GM12878 (cell line): ENCODE results near the gene FBXL16. TPM values are rescaled to one million over a fixed set of nuclear protein-coding genes. Genes with fewer than 3 reads are reported as not detected.

Source experiments
- ATAC-seq: fragments of 200-7000 bp; cut with Tn5 transposase; 3 replicates; pipeline ENCODE4 v1.9.1; 2020; ENCODE audit warnings: mild to moderate bottlenecking, moderate library complexity
- BruUV-seq: library from RNA; stranded (reverse); fragments of 400-500 nt; replicated peaks from 2 replicates; lab custom pipeline; 2021; lab: Mats Ljungman, UMichigan
- CTCF ChIA-PET: fragments of 300-600 bp; sonication (Branson Sonifier 250); formaldehyde crosslinking; extraction: SDS; loops from one replicate; lab custom pipeline; 2021; ENCODE audit warnings: inconsistent platforms; lab: Yijun Ruan, JAX
- POLR2A ChIA-PET: fragments of 350-600 bp; formaldehyde crosslinking; extraction: SDS; loops from one replicate; lab custom pipeline; 2021; ENCODE audit warnings: inconsistent platforms; lab: Charles Lee
- RAD21 ChIA-PET: fragments of 300-600 bp; sonication (Branson Sonifier 250); formaldehyde crosslinking; loops from one replicate; lab custom pipeline; 2023; ENCODE audit warnings: antibody characterized with exemption; ENCODE audit not compliant: unreplicated experiment; lab: Charles Lee
- SMC1A ChIA-PET: fragments of 300-600 bp; sonication (Branson Sonifier 250); formaldehyde crosslinking; loops from one replicate; lab custom pipeline; 2023; ENCODE audit not compliant: unreplicated experiment, uncharacterized antibody; lab: Charles Lee
- DNase-seq: peaks from one replicate; pipeline ENCODE4 v3.0.0-alpha.2; 2011; ENCODE audit warnings: low read depth, low spot score
- FAIRE-seq: peaks from 3 replicates; lab custom pipeline; 2011; peaks lifted over from hg19 to GRCh38; lab: Jason Lieb, UNC
- H2AFZ ChIP-seq: 2 replicates; pipeline ENCODE4 v1.6.0; 2011; ENCODE audit warnings: low read depth, low read length, control low read depth; ENCODE audit not compliant: control insufficient read depth
- H3K27ac ChIP-seq: 2 replicates; pipeline ENCODE4 v1.5.1; 2011; ENCODE audit warnings: control low read depth; ENCODE audit not compliant: control insufficient read depth, insufficient read depth
- H3K27me3 ChIP-seq, 2 experiments: replicated peaks in 1 of 2; 2 replicates each; pipeline versions ENCODE4 v1.6.0 to v1.6.1; 2011; ENCODE audit warnings: low read length in 1 of 2; ENCODE audit not compliant: control insufficient read depth in 2 of 2, insufficient read depth in 2 of 2
- H3K36me3 ChIP-seq, 2 experiments: 2 replicates each; pipeline ENCODE4 v1.5.1; 2011; ENCODE audit warnings: low read length in 1 of 2; ENCODE audit not compliant: control insufficient read depth in 2 of 2, insufficient read depth in 2 of 2
- H3K4me1 ChIP-seq: 2 replicates; pipeline ENCODE4 v1.6.1; 2011; ENCODE audit warnings: mild to moderate bottlenecking, low read length, moderate library complexity, mixed read lengths; ENCODE audit not compliant: control insufficient read depth, insufficient read depth
- H3K4me2 ChIP-seq: 2 replicates; pipeline ENCODE4 v1.6.0; 2011; ENCODE audit warnings: control low read depth; ENCODE audit not compliant: control insufficient read depth, insufficient read depth
- H3K4me3 ChIP-seq: fragments of 200-600 bp; sonication (generic); 2 replicates; pipeline ENCODE4 v1.5.1; 2016
- H3K79me2 ChIP-seq: 2 replicates; pipeline ENCODE4 v1.6.0; 2011; ENCODE audit warnings: low read length; ENCODE audit not compliant: control insufficient read depth, insufficient read depth
- H3K9ac ChIP-seq: 2 replicates; pipeline ENCODE4 v1.8.0; 2011; ENCODE audit warnings: low read length, control low read depth, mixed read lengths; ENCODE audit not compliant: control insufficient read depth, insufficient read depth
- H3K9me3 ChIP-seq: replicated peaks from 3 replicates; pipeline ENCODE4 v1.5.1; 2011; ENCODE audit warnings: mild to moderate bottlenecking, low read length; ENCODE audit not compliant: control insufficient read depth, insufficient read depth
- H4K20me1 ChIP-seq: 2 replicates; pipeline ENCODE4 v1.6.0; 2011; ENCODE audit not compliant: control insufficient read depth, insufficient read depth
- FOXK2 ChIP-seq: fragments of 450-650 bp; IDR thresholded peaks from 2 replicates; pipeline ENCODE4 v1.6.1; 2017; ENCODE audit warnings: mild to moderate bottlenecking, moderate library complexity
- IRF4 ChIP-seq: IDR thresholded peaks from 2 replicates; pipeline ENCODE4 v1.6.1; 2011; ENCODE audit warnings: low read depth, low read length
- RBBP5 ChIP-seq: fragments of 200-600 bp; sonication (generic); conservative IDR thresholded peaks from 2 replicates; pipeline ENCODE4 v1.6.1; 2016
- SMC3 ChIP-seq: IDR thresholded peaks from 2 replicates; pipeline ENCODE4 v1.6.1; 2011; ENCODE audit warnings: low read length, improper control_type of control experiment, borderline replicate concordance
- SREBF2 ChIP-seq: IDR thresholded peaks from 2 replicates; pipeline ENCODE4 v1.6.1; 2012; ENCODE audit warnings: mild to moderate bottlenecking, low read length
- SUZ12 ChIP-seq: fragments of 200-600 bp; sonication (generic); IDR thresholded peaks from one replicate; pipeline ENCODE4 v1.6.1; 2018; ENCODE audit warnings: antibody characterized with exemption, mild to moderate bottlenecking; ENCODE audit not compliant: unreplicated experiment
- WGBS: methylation state at CpG from one replicate; pipeline ENCODE4 v1.1.6; 2016; ENCODE audit warnings: low lambda C conversion rate; ENCODE audit not compliant: insufficient replicate concordance, insufficient coverage; ENCODE audit errors: missing lambda C conversion rate; 5-methylcytosine and 5-hydroxymethylcytosine counted together
- in situ Hi-C: fragments of 300-500 bp; cut with MboI; formaldehyde crosslinking; loops from 9 replicates; pipeline ENCODE4 v1.14.3; 2018; ENCODE audit warnings: mixed read lengths
- intact Hi-C: fragments of 100-400 bp; cut with micrococcal nuclease; formaldehyde crosslinking; loops from one replicate; pipeline ENCODE4 v1.14.2; 2022; ENCODE audit not compliant: unreplicated experiment
- polyA plus RNA-seq, 11 experiments: library from polyadenylated mRNA; depleted of rRNA in 4 of 11; unstranded in 6 of 11; stranded (reverse) in 5 of 11; fragments of >200 nt; fragmentation: Nextera tagmentation in 4 of 11; fragmentation: Illumina TruSeq in 1 of 11; extraction: Ambion mirVana in 4 of 11; extraction: Trizol in 1 of 11; gene quantifications; 1 replicate in 1 of 11; 2 replicates in 10 of 11; pipeline versions ENCODE4 v1.2.1 to v1.2.3, GENCODE V29; 2011 to 2016; ENCODE audit warnings: inconsistent platforms in 2 of 11, missing spikeins in 2 of 11, low read depth in 1 of 11
- total RNA-seq, 4 experiments: library from RNA; depleted of rRNA in 3 of 4; stranded (reverse); fragments of >200 nt in 3 of 4; fragmentation: Illumina TruSeq in 1 of 4; extraction: Trizol in 1 of 4; gene quantifications; 2 replicates each; pipeline versions ENCODE4 v1.2.1 to v1.2.3, GENCODE V29; 2013 to 2021

The FBXL16 gene
- total and polyA plus RNA-seq, 10 of the 15 experiments (the other 5 are each of a cell fraction or from before 2014, with no cell fraction given) = 0.13 to 1.4 (median 0.24) TPM

- in situ Hi-C loops = no loop called here
These were observed 11.2 kb upstream of the FBXL16 start for GRCh38 chr16:716768-717325.

GRCh38 chr16:716200-716568, 10.6 kb upstream of the FBXL16 start:
- H3K4me2 ChIP-seq = no peak overlapping the region
- H3K4me3 ChIP-seq = no peak overlapping the region
- ChIA-PET RAD21 (no interaction called here), CTCF (interaction anchor here (1.9 to 2.2 kb wide), 3 partner anchors 21 to 69 kb away, joined by 5 to 9 read pairs (median 6); partner anchors contain the start of gene CIAO3), SMC1A (interaction anchor here (0.7 kb wide), 1 partner anchor 16 kb away, joined by 3 read pairs; no protein-coding TSS in a partner anchor), POLR2A (interaction anchor here (1.6 to 2.4 kb wide), 2 partner anchors 21 to 72 kb away, joined by 4 to 7 read pairs; partner anchors contain the start of genes CHTF18 and RPUSD1)
- no peak for FAIRE-seq
- no peak overlapping the region for H3K9ac ChIP-seq
- H3K4me1 ChIP-seq = peaks cover 10% of the 10 kb centered on the region
- 34% methylated on average over 11 of the region's 12 CpGs for WGBS
- H3K27ac ChIP-seq = no peak overlapping the region
- DNase-seq = no peak
- H4K20me1 ChIP-seq = 0 out of 2 replicates have a peak, but pooled peaks cover 2% of the 10 kb centered on the region
- no TSS peak for BruUV-seq
- in situ Hi-C loops (no loop called here), intact Hi-C loops (no loop called here)
- H3K79me2 ChIP-seq = no peaks in the 10 kb centered on the region
- no peaks in the 10 kb centered on the region for H3K27me3 ChIP-seq
- no peak for ATAC-seq
- H2AFZ ChIP-seq = no peak overlapping the region
- H3K36me3 ChIP-seq = no peaks in the 10 kb centered on the region
- TF ChIP-seq SUZ12 = peak; percentile 4
- TF ChIP-seq RBBP5 = no peak
- no peaks in the 10 kb centered on the region for H3K9me3 ChIP-seq

More at GRCh38 chr16:716768-717325, 11.2 kb upstream of the FBXL16 start:
- no peaks in the 10 kb centered on the region; the same call in 1 of the 2 replicates for H3K79me2 ChIP-seq
- no peak for DNase-seq
- no peak overlapping the region for H3K27ac ChIP-seq
- H3K4me1 ChIP-seq = peaks cover 10% of the 10 kb centered on the region
- no peak for ATAC-seq
- BruUV-seq = no TSS peak
- H4K20me1 ChIP-seq = 0 out of 2 replicates have a peak, but pooled peaks cover 2% of the 10 kb centered on the region
- TF ChIP-seq SMC3 = no peak
- no peak for TF ChIP-seq SREBF2
- no peak for TF ChIP-seq IRF4
- TF ChIP-seq FOXK2 = no peak
- no peak for FAIRE-seq
- intact Hi-C loops = no loop called here
- CTCF ChIA-PET = no interaction called here
- SMC1A ChIA-PET = no interaction called here
- H3K36me3 ChIP-seq = no peaks in the 10 kb centered on the region
- RAD21 ChIA-PET = no interaction called here
- H3K9me3 ChIP-seq = no peaks in the 10 kb centered on the region
- no peak overlapping the region for H2AFZ ChIP-seq
- H3K27me3 ChIP-seq = no peaks in the 10 kb centered on the region
- H3K4me2 ChIP-seq = no peak overlapping the region
- WGBS = 80% methylated on average over 28 of the region's 29 CpGs
- no peak overlapping the region for H3K9ac ChIP-seq
- no peak overlapping the region for H3K4me3 ChIP-seq
- POLR2A ChIA-PET = interaction anchor here (2.4 kb wide), 1 partner anchor 22 kb away, joined by 7 read pairs; no protein-coding TSS in a partner anchor
